ENCODE measurements around the gene LRP3. TPM values are rescaled to one million over a fixed set of nuclear protein-coding genes. Genes with fewer than 3 reads are reported as not detected.

The LRP3 gene
- total RNA-seq, 1 experiment from 2014 or later: 39.4 TPM

DNA sequence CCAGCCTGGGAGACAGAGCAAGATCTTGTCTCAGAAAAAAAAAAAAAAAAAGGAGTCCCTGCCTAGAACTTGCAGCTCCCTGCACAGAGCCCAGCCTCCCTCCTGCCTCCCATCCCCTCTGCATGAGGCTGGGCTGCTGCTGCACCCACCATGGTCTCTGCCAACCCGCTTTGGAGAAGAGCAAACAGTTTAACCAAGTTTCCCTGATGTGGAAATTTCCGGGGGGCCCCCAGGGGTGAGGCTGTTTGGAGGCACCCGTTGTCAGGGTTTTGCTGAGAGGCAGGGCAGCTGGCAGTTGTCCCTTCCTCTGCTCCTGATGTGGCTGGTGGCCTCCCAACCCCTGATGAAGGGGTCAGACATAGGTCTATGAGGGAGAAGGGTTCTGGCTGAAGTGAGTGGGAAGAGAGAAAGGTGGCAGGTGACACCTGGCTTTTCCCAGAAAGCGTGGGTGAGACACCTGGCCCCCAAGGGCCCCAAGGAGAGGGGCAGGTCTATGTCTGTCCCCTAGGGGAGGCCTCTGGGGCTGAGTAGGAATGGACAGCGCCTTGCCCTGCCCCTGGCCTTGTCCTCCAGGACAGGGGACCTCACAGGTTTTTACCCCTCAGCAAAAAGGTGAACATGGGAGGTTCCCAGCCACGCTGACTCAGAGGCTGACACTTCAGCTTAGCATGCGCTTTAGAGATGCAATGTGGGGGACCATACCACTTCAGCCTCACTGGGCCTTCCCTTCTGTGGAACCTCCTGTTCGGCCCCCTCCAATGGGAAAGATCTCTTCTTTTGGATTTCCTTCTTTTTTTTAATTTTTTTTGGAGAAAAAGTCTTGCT lies 5.5 kb downstream of the LRP3 start:
- Histone ChIP-seq H3K4me3 (ENCODE audit: low read depth, low read length, poor library complexity, severe bottlenecking) (no peak overlapping the region), H3K9me3 (ENCODE audit: low read depth, low read length, poor library complexity, severe bottlenecking) (no peaks in the 10 kb centered on the region), H3K4me1 (ENCODE audit: insufficient read depth, low read length, poor library complexity, severe bottlenecking) (no peaks in the 10 kb centered on the region), H3K27ac (ENCODE audit: low read depth, low read length, poor library complexity, severe bottlenecking) (no peak overlapping the region), H3K27me3 (replicated peaks; ENCODE audit: insufficient read depth, low read depth, low read length, poor library complexity) (no peaks in the 10 kb centered on the region), H3K36me3 (ENCODE audit: insufficient read depth, low read length, poor library complexity, severe bottlenecking) (peaks cover 12% of the 10 kb centered on the region)
- intact Hi-C loops (cut with micrococcal nuclease; ENCODE audit: unreplicated experiment): no loop called here
- no TSS peak for BruUV-seq (replicated peaks)
- ChIA-PET CTCF (no interaction called here), POLR2A (ENCODE audit: low non-redundant PET) (no interaction called here)
- no peak for DNase-seq (ENCODE audit: low spot score)
- TF ChIP-seq, protein P1, sequence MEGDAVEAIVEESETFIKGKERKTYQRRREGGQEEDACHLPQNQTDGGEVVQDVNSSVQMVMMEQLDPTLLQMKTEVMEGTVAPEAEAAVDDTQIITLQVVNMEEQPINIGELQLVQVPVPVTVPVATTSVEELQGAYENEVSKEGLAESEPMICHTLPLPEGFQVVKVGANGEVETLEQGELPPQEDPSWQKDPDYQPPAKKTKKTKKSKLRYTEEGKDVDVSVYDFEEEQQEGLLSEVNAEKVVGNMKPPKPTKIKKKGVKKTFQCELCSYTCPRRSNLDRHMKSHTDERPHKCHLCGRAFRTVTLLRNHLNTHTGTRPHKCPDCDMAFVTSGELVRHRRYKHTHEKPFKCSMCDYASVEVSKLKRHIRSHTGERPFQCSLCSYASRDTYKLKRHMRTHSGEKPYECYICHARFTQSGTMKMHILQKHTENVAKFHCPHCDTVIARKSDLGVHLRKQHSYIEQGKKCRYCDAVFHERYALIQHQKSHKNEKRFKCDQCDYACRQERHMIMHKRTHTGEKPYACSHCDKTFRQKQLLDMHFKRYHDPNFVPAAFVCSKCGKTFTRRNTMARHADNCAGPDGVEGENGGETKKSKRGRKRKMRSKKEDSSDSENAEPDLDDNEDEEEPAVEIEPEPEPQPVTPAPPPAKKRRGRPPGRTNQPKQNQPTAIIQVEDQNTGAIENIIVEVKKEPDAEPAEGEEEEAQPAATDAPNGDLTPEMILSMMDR (conservative IDR thresholded peaks at IDR 0.05; ENCODE audit: low read depth, low read length): no peak
- TF ChIP-seq EZH2 (IDR thresholded peaks at IDR 0.05; ENCODE audit: borderline replicate concordance, low read depth, low read length, poor library complexity, severe bottlenecking): no peak

DNA sequence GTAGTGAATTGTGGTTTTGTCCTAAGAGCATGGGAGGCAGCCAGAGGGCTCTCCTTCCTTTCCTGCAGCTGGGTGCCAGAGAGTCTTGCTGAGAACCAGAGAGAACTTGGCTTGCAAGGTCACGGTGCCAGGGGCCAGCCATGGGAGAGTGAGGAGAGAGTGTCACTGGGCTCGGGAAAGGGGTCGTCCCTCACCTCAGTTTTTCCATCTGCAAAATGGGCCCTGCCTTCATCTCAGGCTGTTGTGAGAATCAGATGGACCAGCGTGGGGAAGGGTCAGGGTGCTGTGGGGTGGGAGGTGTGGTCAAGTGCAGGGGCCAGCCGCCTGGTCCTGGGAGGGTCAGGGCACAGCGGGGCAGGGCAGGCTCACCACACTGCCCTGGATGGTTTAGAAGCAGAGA lies 7.3 kb downstream of the LRP3 start:
- ChIA-PET POLR2A (ENCODE audit: low non-redundant PET) (no interaction called here), CTCF (no interaction called here)
- no peak for DNase-seq (ENCODE audit: low spot score)
- H3K36me3 ChIP-seq (ENCODE audit: insufficient read depth, low read length, poor library complexity, severe bottlenecking): peaks cover 21% of the 10 kb centered on the region
- no TSS peak for BruUV-seq (replicated peaks)
- H3K27ac ChIP-seq (ENCODE audit: low read depth, low read length, poor library complexity, severe bottlenecking): no peak overlapping the region
- intact Hi-C loops (cut with micrococcal nuclease; ENCODE audit: unreplicated experiment): no loop called here
- TF ChIP-seq EZH2 (IDR thresholded peaks at IDR 0.05; ENCODE audit: borderline replicate concordance, low read depth, low read length, poor library complexity, severe bottlenecking): no peak
- TF ChIP-seq, protein P1 (conservative IDR thresholded peaks at IDR 0.05; ENCODE audit: low read depth, low read length): no peak
- H3K4me1 ChIP-seq (ENCODE audit: insufficient read depth, low read length, poor library complexity, severe bottlenecking): no peaks in the 10 kb centered on the region
- H3K9me3 ChIP-seq (ENCODE audit: low read depth, low read length, poor library complexity, severe bottlenecking): no peaks in the 10 kb centered on the region
- no peaks in the 10 kb centered on the region for H3K27me3 ChIP-seq (replicated peaks; ENCODE audit: insufficient read depth, low read depth, low read length, poor library complexity)
- no peak overlapping the region for H3K4me3 ChIP-seq (ENCODE audit: low read depth, low read length, poor library complexity, severe bottlenecking)

DNA sequence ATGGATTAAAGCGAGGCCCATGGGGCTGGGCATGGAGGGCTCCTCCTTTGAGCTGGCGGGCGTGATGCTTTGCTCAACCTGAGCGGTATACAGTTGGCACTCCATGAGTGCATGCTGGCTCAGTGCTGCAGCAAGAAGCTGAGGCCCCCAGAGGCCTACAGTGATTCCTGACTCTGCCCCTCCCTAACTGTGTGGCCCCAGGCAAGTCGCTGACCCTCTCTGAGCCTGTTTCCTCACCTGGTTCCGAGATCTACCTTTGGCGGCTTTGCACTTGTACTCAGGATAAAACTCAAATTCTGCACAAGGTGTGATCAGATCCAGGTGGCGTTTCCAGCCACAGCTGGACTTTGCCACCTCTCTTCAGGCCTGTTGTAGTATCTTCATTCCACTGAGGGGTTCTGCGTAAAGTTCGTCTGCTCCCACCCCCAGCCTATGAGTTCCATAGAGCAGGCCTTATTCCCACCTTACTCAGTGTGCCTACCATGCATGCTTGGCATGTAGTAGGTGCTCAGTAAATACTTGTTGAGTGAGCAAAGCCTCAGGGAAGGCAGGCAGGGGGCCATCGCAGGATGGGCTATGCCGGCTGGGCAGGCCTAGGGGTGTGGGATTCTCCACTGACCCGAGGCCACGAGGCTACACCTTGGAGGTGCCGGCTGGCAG lies 7.9 kb downstream of the LRP3 start:
- ChIA-PET POLR2A (ENCODE audit: low non-redundant PET) (no interaction called here), CTCF (no interaction called here)
- intact Hi-C loops (cut with micrococcal nuclease; ENCODE audit: unreplicated experiment): no loop called here
- Histone ChIP-seq H3K36me3 (ENCODE audit: insufficient read depth, low read length, poor library complexity, severe bottlenecking) (peaks cover 22% of the 10 kb centered on the region), H3K9me3 (ENCODE audit: low read depth, low read length, poor library complexity, severe bottlenecking) (no peaks in the 10 kb centered on the region), H3K27ac (ENCODE audit: low read depth, low read length, poor library complexity, severe bottlenecking) (no peak overlapping the region), H3K27me3 (replicated peaks; ENCODE audit: insufficient read depth, low read depth, low read length, poor library complexity) (no peaks in the 10 kb centered on the region), H3K4me1 (ENCODE audit: insufficient read depth, low read length, poor library complexity, severe bottlenecking) (no peaks in the 10 kb centered on the region), H3K4me3 (ENCODE audit: low read depth, low read length, poor library complexity, severe bottlenecking) (no peak overlapping the region)
- TF ChIP-seq EZH2 (IDR thresholded peaks at IDR 0.05; ENCODE audit: borderline replicate concordance, low read depth, low read length, poor library complexity, severe bottlenecking): no peak
- TF ChIP-seq, protein P1 (conservative IDR thresholded peaks at IDR 0.05; ENCODE audit: low read depth, low read length): no peak
- no peak for DNase-seq (ENCODE audit: low spot score)
- no TSS peak for BruUV-seq (replicated peaks)

Data from A673 (cell line).